K562 (cell line): Measurements from ENCODE around the gene RSPH9. TPM values are rescaled to one million over a fixed set of nuclear protein-coding genes. Genes with fewer than 3 reads are reported as not detected.
A peak's percentile ranks its signal among the peaks of the same experiment; 100 is the strongest.

Source experiments
- CTBP1 ChIP-seq: fragments of 450-650 bp; IDR thresholded peaks from 2 replicates; pipeline ENCODE4 v1.6.1; 2016; ENCODE audit warnings: borderline replicate concordance
- KAT7 ChIP-seq: sonication (generic); formaldehyde crosslinking; IDR thresholded peaks from 2 replicates; pipeline ENCODE4 v1.8.0; 2022; ENCODE audit warnings: missing genetic modification reagents, mild to moderate bottlenecking, borderline replicate concordance
- NRF1 ChIP-seq, 2 experiments: fragments of 450-650 bp; IDR thresholded peaks in 1 of 2; conservative IDR thresholded peaks in 1 of 2; 2 replicates each; pipeline ENCODE4 v1.6.1; 2014; ENCODE audit warnings: mild to moderate bottlenecking in 2 of 2
- POLR2A ChIP-seq: fragments of 450-650 bp; conservative IDR thresholded peaks from 2 replicates; pipeline ENCODE4 v1.6.1; 2016
- STAG1 ChIP-seq: sonication (generic); formaldehyde crosslinking; IDR thresholded peaks from 2 replicates; pipeline ENCODE4 v1.5.0; 2020; ENCODE audit warnings: missing genetic modification reagents, borderline replicate concordance
- TCF3 ChIP-seq: sonication (generic); formaldehyde crosslinking; IDR thresholded peaks from 2 replicates; pipeline ENCODE4 v1.4.0; 2020; ENCODE audit warnings: mild to moderate bottlenecking, missing genetic modification reagents
- XRCC5 ChIP-seq: fragments of 200-400 bp; formaldehyde crosslinking; IDR thresholded peaks from 2 replicates; pipeline ENCODE4 v1.6.1; 2017; ENCODE audit warnings: low read depth, mild to moderate bottlenecking, low read length
- ZNF431 ChIP-seq: sonication (generic); formaldehyde crosslinking; IDR thresholded peaks from 2 replicates; pipeline ENCODE4 v1.8.0; 2022; ENCODE audit warnings: mild to moderate bottlenecking, missing genetic modification reagents
- polyA plus RNA-seq, 8 experiments: library from polyadenylated mRNA; depleted of rRNA in 4 of 8; stranded (reverse) in 5 of 8; unstranded in 3 of 8; fragments of >200 nt; fragmentation: Nextera tagmentation in 2 of 8; fragmentation: Illumina TruSeq in 1 of 8; extraction: Ambion mirVana in 2 of 8; extraction: Trizol in 1 of 8; gene quantifications; 2 replicates each; pipeline versions ENCODE4 v1.2.1 to v1.2.3, GENCODE V29; 2011 to 2014; ENCODE audit warnings: inconsistent platforms in 1 of 8, missing spikeins in 1 of 8
- total RNA-seq, 7 experiments: library from RNA; depleted of rRNA in 6 of 7; stranded (reverse); fragments of >200 nt in 6 of 7; fragmentation: Illumina TruSeq in 2 of 7; extraction: Trizol in 2 of 7; gene quantifications; 2 replicates each; pipeline versions ENCODE4 v1.2.1 to v1.2.3, GENCODE V29; 2011 to 2021; ENCODE audit warnings: low replicate concordance in 1 of 7
- TF ChIP-seq, protein P1 (sequence below): fragments of 450-650 bp; formaldehyde crosslinking; IDR thresholded peaks from 2 replicates; pipeline ENCODE4 v1.4.0; 2020; ENCODE audit warnings: mild to moderate bottlenecking, moderate library complexity
- TF ChIP-seq, protein P2 (sequence below), 2 experiments: fragments of 450-650 bp; IDR thresholded peaks; 2 replicates each; pipeline ENCODE4 v1.6.1; 2016

Gene RSPH9
- total and polyA plus RNA-seq, 9 of the 15 experiments (the other 6 are each of a cell fraction or from before 2014, with no cell fraction given): 0.05 to 0.60 (median 0.39) TPM; not detected in 6

DNA sequence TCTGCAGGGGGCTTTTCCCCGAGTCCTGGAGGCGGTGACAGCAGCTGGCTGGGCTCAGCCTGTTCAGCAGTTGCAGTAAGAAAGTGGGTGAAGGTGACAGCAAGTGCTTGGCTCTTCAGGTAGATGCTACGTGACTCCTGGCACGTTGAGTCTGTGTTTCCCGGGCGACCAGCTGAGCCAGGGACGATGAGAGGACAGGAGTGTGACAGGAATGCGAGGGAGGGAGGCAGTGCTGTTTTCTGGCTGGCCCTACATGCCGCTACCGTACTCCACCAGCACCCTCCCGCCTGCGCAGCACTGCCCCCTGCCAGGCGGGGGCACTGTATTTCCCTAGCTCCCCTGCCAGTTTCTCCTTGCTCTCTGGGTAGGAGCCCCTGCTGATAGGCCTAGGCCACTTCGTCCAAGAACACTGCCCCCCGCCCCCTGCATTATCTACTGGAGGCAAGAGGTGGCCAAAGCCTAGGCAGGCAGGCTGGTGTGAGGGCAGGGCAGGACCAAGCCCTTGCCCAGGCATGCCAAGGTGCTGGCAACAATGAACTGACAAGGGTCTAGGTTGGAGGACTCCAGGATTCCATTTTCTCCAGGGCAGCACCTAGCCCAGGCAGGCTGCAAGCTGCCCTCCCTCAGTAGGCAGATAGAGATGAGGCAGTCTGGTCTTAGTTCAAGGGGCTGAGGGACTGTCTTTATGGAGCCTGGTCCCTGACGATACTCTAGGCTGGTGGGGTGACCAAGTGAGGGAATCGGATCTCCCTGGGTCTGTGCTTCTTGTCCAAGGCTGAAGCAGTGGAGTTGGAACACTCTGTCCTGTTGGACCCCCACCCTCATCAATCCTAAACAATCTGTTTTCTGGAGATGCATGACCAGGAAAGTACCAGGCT, 23.6 kb downstream of the RSPH9 start (continued):
- TF ChIP-seq, protein P1, sequence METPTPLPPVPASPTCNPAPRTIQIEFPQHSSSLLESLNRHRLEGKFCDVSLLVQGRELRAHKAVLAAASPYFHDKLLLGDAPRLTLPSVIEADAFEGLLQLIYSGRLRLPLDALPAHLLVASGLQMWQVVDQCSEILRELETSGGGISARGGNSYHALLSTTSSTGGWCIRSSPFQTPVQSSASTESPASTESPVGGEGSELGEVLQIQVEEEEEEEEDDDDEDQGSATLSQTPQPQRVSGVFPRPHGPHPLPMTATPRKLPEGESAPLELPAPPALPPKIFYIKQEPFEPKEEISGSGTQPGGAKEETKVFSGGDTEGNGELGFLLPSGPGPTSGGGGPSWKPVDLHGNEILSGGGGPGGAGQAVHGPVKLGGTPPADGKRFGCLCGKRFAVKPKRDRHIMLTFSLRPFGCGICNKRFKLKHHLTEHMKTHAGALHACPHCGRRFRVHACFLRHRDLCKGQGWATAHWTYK (CRISPR knock-in tag): 0 out of 2 replicates have a peak, but pooled peaks have one; percentile 20
- TF ChIP-seq XRCC5 (0 out of 2 replicates have a peak, but pooled peaks have one; percentile 39), CTBP1 (peak; percentile 65), TCF3 (0 out of 2 replicates have a peak, but pooled peaks have one; percentile 30), POLR2A (peak; percentile 54; the same call in 1 of the 2 replicates), NRF1 (conservative IDR thresholded peaks at IDR 0.05 in 1 of 2, IDR thresholded peaks at IDR 0.05 in 1 of 2) (peak; percentile 61 to 71), ZNF431 (CRISPR knock-in tag) (no peak), STAG1 (0 out of 2 replicates have a peak, but pooled peaks have one; percentile 11), KAT7 (CRISPR knock-in tag) (0 out of 2 replicates have a peak, but pooled peaks have one; percentile 53)
- TF ChIP-seq, protein P2, sequence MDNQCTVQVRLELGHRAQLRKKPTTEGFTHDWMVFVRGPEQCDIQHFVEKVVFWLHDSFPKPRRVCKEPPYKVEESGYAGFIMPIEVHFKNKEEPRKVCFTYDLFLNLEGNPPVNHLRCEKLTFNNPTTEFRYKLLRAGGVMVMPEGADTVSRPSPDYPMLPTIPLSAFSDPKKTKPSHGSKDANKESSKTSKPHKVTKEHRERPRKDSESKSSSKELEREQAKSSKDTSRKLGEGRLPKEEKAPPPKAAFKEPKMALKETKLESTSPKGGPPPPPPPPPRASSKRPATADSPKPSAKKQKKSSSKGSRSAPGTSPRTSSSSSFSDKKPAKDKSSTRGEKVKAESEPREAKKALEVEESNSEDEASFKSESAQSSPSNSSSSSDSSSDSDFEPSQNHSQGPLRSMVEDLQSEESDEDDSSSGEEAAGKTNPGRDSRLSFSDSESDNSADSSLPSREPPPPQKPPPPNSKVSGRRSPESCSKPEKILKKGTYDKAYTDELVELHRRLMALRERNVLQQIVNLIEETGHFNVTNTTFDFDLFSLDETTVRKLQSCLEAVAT (IDR thresholded peaks at IDR 0.05): no peak
